GM12872 (cell line): ENCODE measurements around the gene LOXL4.

ENCODE experiments used
- CTCF ChIP-seq: IDR thresholded peaks from 3 replicates; pipeline ENCODE4 v1.5.1; 2011; ENCODE audit warnings: low read depth, mild to moderate bottlenecking, low read length, moderate library complexity; ENCODE audit not compliant: insufficient read depth

The LOXL4 gene

GRCh38 chr10:98224509-98224908 is 43.5 kb downstream of the LOXL4 start:
- no peak for TF ChIP-seq CTCF

GRCh38 chr10:98223874-98224273 is 44.1 kb downstream of the LOXL4 start:
- TF ChIP-seq CTCF = no peak

GRCh38 chr10:98217801-98218200 is 50.2 kb downstream of the LOXL4 start:
- no peak for TF ChIP-seq CTCF

- TF ChIP-seq CTCF = no peak
Observed at GRCh38 chr10:98215373-98215772, 52.6 kb downstream of the LOXL4 start.

- no peak for TF ChIP-seq CTCF
Observed at GRCh38 chr10:98213740-98214139, 54.3 kb downstream of the LOXL4 start.

- no peak for TF ChIP-seq CTCF
Observed at GRCh38 chr10:98212196-98212595, 55.8 kb downstream of the LOXL4 start.

GRCh38 chr10:98209441-98209840 is 58.6 kb downstream of the LOXL4 start:
- TF ChIP-seq CTCF = no peak

- no peak for TF ChIP-seq CTCF
Observed at GRCh38 chr10:98208925-98209324, 59.1 kb downstream of the LOXL4 start.
